ENCODE data around the gene CCDC50.
A peak's percentile ranks its signal among the peaks of the same experiment; 100 is the strongest.

CCDC50 gene

GRCh38 chr3:191328962-191329653 lies at the start of gene CCDC50:
TSS of gene CCDC50 (plus strand) at chr3:191329394. CDS start at chr3:191329675, 281 bp downstream.
- peak; percentile 86 for DNase-seq (ENCODE audit: low spot score)

GRCh38 chr3:191280111-191280510 lies 49.1 kb upstream of the CCDC50 start:
- DNase-seq (ENCODE audit: low spot score): no peak

GRCh38 chr3:191280882-191281281 lies 48.3 kb upstream of the CCDC50 start:
- DNase-seq (ENCODE audit: low spot score): no peak

- DNase-seq (ENCODE audit: low spot score): no peak
Measured at GRCh38 chr3:191282251-191283185, 46.7 kb upstream of the CCDC50 start.

- DNase-seq (ENCODE audit: low spot score): no peak
Measured at GRCh38 chr3:191283400-191283799, 45.8 kb upstream of the CCDC50 start.

- DNase-seq (ENCODE audit: low spot score): no peak
Measured at GRCh38 chr3:191290311-191291025, 38.7 kb upstream of the CCDC50 start.

- DNase-seq (ENCODE audit: low spot score): no peak
Measured at GRCh38 chr3:191292243-191293015, 36.8 kb upstream of the CCDC50 start.

- DNase-seq (ENCODE audit: low spot score): no peak
Measured at GRCh38 chr3:191294291-191294690, 34.9 kb upstream of the CCDC50 start.

GRCh38 chr3:191296041-191296541 lies 33.1 kb upstream of the CCDC50 start:
- DNase-seq (ENCODE audit: low spot score): no peak

GRCh38 chr3:191298846-191299245 lies 30.3 kb upstream of the CCDC50 start:
- DNase-seq (ENCODE audit: low spot score): no peak

- DNase-seq (ENCODE audit: low spot score): no peak
Measured at GRCh38 chr3:191300422-191300821, 28.8 kb upstream of the CCDC50 start.

- no peak for DNase-seq (ENCODE audit: low spot score)
Measured at GRCh38 chr3:191301017-191301416, 28.2 kb upstream of the CCDC50 start.

GRCh38 chr3:191301782-191302411 lies 27.3 kb upstream of the CCDC50 start:
- no peak for DNase-seq (ENCODE audit: low spot score)

GRCh38 chr3:191302451-191302850 lies 26.7 kb upstream of the CCDC50 start:
- no peak for DNase-seq (ENCODE audit: low spot score)

GRCh38 chr3:191303596-191303995 lies 25.6 kb upstream of the CCDC50 start:
- DNase-seq (ENCODE audit: low spot score): no peak

GRCh38 chr3:191306428-191306827 lies 22.8 kb upstream of the CCDC50 start:
- DNase-seq (ENCODE audit: low spot score): no peak

GRCh38 chr3:191307341-191307740 lies 21.9 kb upstream of the CCDC50 start:
- no peak for DNase-seq (ENCODE audit: low spot score)

- DNase-seq (ENCODE audit: low spot score): no peak
Measured at GRCh38 chr3:191313296-191313695, 15.9 kb upstream of the CCDC50 start.

GRCh38 chr3:191314109-191314728 lies 15.0 kb upstream of the CCDC50 start:
- DNase-seq (ENCODE audit: low spot score): no peak

- no peak for DNase-seq (ENCODE audit: low spot score)
Measured at GRCh38 chr3:191316876-191317603, 12.2 kb upstream of the CCDC50 start.
